GM10266 (cell line): ENCODE data around the gene ZNF275.

ENCODE experiments used
- DNase-seq: peaks from one replicate; pipeline ENCODE4 v3.0.0; 2012; ENCODE audit errors: extremely low spot score
- TF ChIP-seq, protein P1 (sequence below): IDR thresholded peaks from 2 replicates; pipeline ENCODE4 v1.5.1; 2012; ENCODE audit warnings: mild to moderate bottlenecking, low read depth; ENCODE audit not compliant: control insufficient read depth, insufficient read depth; ENCODE audit errors: missing control alignments

The ZNF275 gene

DNA sequence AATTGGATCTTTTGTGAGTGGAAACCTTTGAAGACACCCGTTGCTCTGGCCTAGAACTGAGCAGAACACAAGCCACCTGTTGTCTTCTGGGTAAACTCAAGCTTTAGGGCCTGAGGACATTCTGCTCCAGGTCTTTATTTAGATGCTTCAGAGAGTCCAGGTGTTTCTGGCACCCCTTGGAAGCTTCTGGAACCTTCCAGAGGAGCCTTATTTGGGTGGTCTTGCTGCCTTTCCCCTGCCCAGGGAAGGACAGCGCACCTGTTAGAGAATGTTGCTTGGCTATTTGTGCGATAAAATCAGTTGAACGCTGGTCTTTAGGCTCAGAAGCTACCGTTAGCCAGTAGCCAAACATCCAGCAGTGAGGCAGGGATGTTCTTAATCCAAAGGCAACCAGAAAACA lies 3.0 kb downstream of the ZNF275 start:
- DNase-seq, result no peak
- TF ChIP-seq, protein P1, sequence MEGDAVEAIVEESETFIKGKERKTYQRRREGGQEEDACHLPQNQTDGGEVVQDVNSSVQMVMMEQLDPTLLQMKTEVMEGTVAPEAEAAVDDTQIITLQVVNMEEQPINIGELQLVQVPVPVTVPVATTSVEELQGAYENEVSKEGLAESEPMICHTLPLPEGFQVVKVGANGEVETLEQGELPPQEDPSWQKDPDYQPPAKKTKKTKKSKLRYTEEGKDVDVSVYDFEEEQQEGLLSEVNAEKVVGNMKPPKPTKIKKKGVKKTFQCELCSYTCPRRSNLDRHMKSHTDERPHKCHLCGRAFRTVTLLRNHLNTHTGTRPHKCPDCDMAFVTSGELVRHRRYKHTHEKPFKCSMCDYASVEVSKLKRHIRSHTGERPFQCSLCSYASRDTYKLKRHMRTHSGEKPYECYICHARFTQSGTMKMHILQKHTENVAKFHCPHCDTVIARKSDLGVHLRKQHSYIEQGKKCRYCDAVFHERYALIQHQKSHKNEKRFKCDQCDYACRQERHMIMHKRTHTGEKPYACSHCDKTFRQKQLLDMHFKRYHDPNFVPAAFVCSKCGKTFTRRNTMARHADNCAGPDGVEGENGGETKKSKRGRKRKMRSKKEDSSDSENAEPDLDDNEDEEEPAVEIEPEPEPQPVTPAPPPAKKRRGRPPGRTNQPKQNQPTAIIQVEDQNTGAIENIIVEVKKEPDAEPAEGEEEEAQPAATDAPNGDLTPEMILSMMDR, result no peak

DNA sequence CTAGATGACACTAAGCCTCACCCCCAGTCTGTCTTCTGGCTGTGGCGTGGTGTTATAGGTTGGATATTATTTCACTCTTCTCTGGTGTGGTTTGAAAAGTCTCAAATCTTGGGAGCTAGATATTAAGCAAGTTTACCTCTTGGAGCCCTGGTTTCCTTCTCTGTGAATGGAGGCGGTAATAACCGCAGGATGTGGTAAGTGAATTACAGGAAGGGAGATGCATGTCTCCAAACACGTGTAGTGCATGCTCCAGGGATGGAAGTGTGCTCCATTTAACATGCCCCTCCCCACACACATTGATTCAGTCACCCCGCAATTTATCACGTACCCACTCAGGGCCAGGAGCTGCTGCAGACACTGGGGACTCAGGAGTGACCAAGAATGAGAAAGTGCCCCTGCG lies 4.9 kb downstream of the ZNF275 start:
- no peak for DNase-seq
- TF ChIP-seq, protein P1, result no peak

DNA sequence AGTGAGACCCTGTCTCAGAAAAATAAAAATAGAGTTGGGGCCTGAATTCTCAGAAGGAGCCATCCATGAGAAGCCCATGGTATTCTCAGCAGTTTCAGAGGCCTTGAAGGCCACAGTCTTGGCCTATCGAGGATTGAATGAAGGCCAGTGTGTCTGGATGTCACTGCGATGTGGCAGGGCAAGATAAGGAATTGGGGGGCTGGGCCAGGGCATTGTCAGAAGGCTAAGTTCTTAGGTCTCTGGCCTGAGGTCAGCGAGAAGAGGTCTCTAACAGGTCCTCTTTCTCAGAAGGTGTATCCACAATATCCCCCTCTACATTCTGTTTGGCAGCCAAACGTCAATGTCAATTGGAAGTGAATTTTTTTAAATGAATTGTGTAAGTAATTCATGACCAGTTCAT lies 5.7 kb downstream of the ZNF275 start:
- TF ChIP-seq, protein P1, result no peak
- DNase-seq, result no peak

DNA sequence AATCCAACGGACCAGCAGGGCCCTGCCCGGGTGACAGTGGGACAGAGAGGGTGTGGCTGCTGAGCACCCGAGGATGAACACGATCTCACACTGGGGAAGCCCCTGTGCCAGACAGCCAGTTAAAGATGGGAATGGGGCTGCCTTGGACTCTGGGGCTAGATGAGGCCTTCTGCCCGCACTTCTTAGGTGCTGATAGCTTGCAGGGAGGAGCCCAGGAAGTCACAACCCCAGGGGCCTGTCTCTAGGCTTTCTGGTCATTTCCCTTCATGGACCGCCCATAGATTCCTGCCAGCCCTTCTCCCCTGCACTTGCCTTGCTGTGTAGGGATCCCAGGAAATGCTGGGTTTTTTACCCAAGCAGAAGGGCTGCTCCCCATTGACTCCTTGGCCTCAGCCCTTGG lies 6.2 kb downstream of the ZNF275 start:
- no peak for DNase-seq
- TF ChIP-seq, protein P1, result no peak

DNA sequence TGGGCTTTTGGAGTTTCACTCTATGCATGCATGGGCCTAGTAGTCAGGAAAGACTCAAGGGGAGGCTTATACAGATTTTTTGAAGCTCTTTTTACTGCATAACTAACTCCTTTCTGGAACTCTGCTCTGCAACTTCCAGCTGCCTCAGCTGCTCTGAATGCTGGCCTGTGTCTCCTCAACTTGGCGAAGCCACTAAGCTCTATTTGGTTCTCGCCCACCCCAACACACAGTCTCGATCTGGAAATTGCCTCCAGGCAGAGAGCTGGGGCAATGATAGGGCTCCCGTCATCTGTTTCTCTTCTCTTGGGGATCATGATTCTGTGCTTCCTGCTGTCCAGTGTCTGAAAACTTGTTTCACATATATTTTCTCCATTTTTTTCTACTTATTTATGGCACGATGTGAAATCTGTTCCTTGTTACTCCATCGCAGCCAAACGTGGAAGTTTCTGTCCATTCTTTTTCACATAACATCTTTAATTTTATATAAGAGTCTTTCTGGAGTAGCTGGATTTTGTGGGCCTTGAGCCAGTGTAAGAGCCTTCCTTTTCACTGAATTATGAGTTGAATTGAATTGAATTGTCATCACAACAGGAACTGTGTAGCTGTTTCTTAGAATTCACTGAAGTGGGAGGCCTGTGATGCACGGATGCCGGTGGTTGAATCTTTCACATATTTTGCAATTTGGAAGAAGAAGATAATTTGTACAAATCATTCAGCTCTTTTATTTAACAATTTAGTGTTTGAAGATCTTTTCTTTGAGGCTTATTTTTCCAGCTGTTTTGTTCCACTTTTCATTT lies 9.0 kb downstream of the ZNF275 start:
- DNase-seq, result no peak
- TF ChIP-seq, protein P1, result no peak

DNA sequence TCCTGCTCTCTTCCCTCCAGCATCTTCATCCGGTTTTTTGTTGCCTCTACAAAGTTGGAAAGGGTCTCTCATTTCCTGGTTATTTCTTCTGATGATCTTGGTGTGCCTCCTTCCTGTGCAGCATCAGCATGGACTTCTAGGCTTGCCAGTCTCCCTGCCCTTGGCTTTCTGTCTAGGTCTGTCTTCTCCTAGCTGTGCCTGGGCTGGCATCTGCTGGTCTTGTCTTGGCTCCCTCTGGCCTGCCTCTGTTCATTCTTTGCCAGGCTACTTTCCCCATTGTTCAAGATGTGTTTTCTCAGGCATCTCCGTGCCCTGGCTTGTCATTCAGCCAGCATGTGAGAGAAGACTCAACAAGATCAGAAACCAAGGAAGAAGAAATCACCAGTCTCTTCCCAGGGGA lies 9.7 kb downstream of the ZNF275 start:
- TF ChIP-seq, protein P1, result no peak

DNA sequence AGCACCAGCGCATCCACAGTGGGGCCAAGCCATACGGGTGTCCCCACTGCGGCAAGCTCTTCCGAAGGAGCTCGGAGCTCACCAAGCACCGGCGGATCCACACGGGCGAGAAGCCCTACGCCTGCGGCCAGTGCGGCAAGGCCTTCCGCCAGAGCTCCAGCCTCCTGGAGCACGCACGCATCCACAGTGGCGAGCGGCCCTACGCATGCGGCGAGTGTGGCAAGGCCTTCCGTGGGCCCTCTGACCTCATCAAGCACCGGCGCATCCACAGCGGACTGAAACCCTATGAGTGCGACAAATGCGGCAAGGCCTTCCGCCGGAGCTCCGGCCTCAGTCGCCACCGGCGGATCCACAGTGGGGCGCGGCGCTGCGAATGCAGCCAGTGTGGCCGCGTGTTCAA lies 13.6 kb downstream of the ZNF275 start:
- DNase-seq, result no peak
- TF ChIP-seq, protein P1, result no peak

More for the DNA sequence above, 9.7 kb downstream of the ZNF275 start:
- no peak for DNase-seq
